ENCODE data around the gene AOC3.

- TF ChIP-seq CTCF (IDR thresholded peaks at IDR 0.05) (no peak), POLR2A (IDR thresholded peaks at IDR 0.05) (no peak), POLR2AphosphoS5 (IDR thresholded peaks at IDR 0.05) (no peak)
Observed at GRCh38 chr17:42906772-42907446, 55.9 kb downstream of the AOC3 start.
